Neural cell (in vitro differentiated cells): ENCODE data around the gene LAMA5.

ENCODE experiments used
- EP300 ChIP-seq: fragments of 450-650 bp; conservative IDR thresholded peaks from 2 replicates; pipeline ENCODE4 v1.6.1; 2014; ENCODE audit warnings: antibody characterized with exemption, mild to moderate bottlenecking, moderate library complexity; ENCODE audit not compliant: poor library complexity, severe bottlenecking
- EZH2 ChIP-seq: fragments of 200-600, 300-800 bp; shearing (Covaris generic), sonication (generic); IDR thresholded peaks from 2 replicates; pipeline ENCODE4 v1.6.1; 2014; ENCODE audit warnings: antibody characterized with exemption, low read length, borderline replicate concordance, mild to moderate bottlenecking; ENCODE audit not compliant: insufficient read depth, poor library complexity, severe bottlenecking
- POLR2AphosphoS5 ChIP-seq: IDR thresholded peaks from 2 replicates; pipeline ENCODE4 v1.6.1; 2012
- RAD21 ChIP-seq: fragments of 450-650 bp; conservative IDR thresholded peaks from 2 replicates; pipeline ENCODE4 v1.6.1; 2014; ENCODE audit warnings: antibody characterized with exemption, mild to moderate bottlenecking, moderate library complexity
- TAF1 ChIP-seq: IDR thresholded peaks from 2 replicates; pipeline ENCODE4 v1.6.1; 2012; ENCODE audit warnings: low read depth
- TF ChIP-seq, protein P1 (sequence below): fragments of 450-650 bp; IDR thresholded peaks from 2 replicates; pipeline ENCODE4 v1.5.1; 2014; ENCODE audit warnings: antibody characterized with exemption, mild to moderate bottlenecking, moderate library complexity; ENCODE audit not compliant: poor library complexity, severe bottlenecking

GRCh38 chr20:62359491-62360121 is 7.5 kb downstream of the LAMA5 start:
- TF ChIP-seq EZH2 (no peak), POLR2AphosphoS5 (no peak), EP300 (no peak), TAF1 (no peak), RAD21 (no peak)
- TF ChIP-seq, protein P1, sequence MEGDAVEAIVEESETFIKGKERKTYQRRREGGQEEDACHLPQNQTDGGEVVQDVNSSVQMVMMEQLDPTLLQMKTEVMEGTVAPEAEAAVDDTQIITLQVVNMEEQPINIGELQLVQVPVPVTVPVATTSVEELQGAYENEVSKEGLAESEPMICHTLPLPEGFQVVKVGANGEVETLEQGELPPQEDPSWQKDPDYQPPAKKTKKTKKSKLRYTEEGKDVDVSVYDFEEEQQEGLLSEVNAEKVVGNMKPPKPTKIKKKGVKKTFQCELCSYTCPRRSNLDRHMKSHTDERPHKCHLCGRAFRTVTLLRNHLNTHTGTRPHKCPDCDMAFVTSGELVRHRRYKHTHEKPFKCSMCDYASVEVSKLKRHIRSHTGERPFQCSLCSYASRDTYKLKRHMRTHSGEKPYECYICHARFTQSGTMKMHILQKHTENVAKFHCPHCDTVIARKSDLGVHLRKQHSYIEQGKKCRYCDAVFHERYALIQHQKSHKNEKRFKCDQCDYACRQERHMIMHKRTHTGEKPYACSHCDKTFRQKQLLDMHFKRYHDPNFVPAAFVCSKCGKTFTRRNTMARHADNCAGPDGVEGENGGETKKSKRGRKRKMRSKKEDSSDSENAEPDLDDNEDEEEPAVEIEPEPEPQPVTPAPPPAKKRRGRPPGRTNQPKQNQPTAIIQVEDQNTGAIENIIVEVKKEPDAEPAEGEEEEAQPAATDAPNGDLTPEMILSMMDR, result no peak
